ENCODE data around the gene GNAZ.

The GNAZ gene

DNA sequence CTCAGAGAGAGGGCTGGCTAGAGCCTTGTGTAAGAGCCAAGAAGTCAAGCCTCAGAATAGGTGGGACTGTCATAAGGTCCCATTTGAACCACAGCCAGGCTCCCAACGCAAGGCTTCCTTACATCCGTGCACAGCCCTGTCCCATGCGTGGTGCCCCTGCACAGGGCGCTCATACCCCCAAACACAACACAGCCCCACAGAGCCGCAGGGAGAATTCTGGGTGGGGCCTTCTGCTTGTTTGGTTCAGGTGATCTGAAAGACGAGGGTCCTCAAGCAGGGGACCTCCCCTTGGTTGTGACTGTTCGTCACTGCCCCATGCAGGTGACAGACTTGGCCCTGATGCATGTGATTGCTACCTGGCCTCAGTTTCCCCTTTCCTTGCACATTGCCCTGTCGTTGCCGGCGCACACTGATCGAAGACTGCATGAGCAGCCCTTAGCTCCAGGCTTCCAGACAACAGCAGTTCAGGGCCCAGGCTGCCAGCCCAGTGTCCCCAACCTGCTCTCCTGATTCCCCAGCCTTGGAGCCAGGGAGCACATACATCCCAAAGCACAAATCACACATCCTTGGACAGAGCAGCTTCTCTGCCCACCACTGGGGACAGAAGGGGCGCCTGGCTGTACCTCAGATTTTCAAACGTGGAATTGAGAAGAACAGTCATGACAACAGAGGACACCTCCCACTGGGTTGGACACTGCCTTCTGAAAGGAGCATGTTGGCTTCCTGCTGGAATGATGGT lies 22.1 kb downstream of the GNAZ start:
- 91% methylated on average over 13 of the region's 13 CpGs for WGBS
- Histone ChIP-seq H3K4me3 (ENCODE audit: low read length) (no peak overlapping the region), H3K4me1 (ENCODE audit: insufficient read depth, low read length) (peaks cover 13% of the 10 kb centered on the region), H3K36me3 (ENCODE audit: insufficient read depth, low read length) (no peaks in the 10 kb centered on the region), H3K9ac (ENCODE audit: low read depth, low read length) (no peak overlapping the region), H3K27me3 (ENCODE audit: insufficient read depth, low read length) (no peaks in the 10 kb centered on the region), H3K27ac (ENCODE audit: low read depth, low read length) (no peak overlapping the region), H3K9me3 (ENCODE audit: insufficient read depth, low read depth, low read length) (no peaks in the 10 kb centered on the region)

DNA sequence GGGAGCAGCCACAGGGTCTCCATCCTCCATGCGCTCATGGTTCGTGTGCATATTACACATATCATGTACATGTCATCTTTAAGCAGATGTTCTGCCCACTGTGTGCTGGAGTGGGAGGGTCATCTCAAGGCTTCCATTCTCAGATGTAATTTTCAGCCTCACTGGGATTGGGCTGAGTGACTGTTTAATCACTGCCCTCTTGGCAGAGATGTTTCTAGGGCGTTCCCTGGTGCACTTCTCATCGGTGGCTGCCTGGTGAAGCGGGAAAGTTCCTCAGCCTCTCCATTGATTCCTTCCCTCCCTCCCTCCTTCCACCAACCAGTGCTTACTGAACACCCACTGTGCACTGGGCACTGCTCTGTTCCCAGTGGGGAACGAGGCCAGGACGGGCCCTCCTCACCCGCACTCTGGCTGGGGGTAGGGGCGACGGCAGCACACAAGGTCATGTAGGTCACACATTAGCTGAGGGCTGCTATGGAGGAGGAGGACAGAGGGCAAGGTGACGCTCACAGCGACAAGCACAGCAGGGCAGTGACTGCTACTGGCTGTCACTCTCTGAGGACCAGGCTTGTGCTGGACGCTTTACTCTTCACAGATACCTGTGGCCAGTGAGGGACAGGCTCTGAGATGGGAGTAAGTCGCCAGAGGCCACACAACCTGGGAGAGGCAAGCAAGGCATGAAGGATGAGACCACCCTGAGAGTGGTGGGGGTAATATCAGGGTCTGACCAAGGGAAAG lies 22.9 kb downstream of the GNAZ start:
- Histone ChIP-seq H3K9ac (ENCODE audit: low read depth, low read length) (no peak overlapping the region), H3K9me3 (ENCODE audit: insufficient read depth, low read depth, low read length) (no peaks in the 10 kb centered on the region), H3K4me3 (ENCODE audit: low read length) (no peak overlapping the region), H3K4me1 (ENCODE audit: insufficient read depth, low read length) (peaks cover 7% of the 10 kb centered on the region), H3K36me3 (ENCODE audit: insufficient read depth, low read length) (no peaks in the 10 kb centered on the region), H3K27me3 (ENCODE audit: insufficient read depth, low read length) (no peaks in the 10 kb centered on the region), H3K27ac (ENCODE audit: low read depth, low read length) (no peak overlapping the region)
- 91% methylated on average over 14 of the region's 14 CpGs for WGBS

DNA sequence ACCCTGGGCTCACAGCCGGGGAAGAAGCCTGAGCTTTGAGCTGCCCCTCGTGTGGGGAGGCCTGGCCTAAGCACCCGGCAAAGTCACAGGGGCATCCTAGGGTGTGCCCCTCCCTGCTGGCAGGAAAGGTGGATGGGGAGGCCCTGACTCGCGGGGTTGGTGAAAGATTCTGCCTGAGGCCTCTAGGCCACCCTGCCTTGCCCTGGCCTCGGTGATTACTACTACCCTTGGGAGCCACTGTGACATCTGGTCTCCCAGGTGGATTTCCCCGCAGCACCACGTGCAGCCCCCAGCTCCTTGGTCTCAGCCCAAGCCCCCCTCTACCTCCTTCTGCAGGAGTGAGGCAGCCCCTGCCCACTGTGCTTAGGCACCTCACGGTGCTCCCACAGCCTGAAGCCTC lies 23.9 kb downstream of the GNAZ start:
- no peak overlapping the region for H3K4me3 ChIP-seq (ENCODE audit: low read length)
- WGBS = 93% methylated on average over 9 of the region's 9 CpGs
- no peaks in the 10 kb centered on the region for H3K9me3 ChIP-seq (ENCODE audit: insufficient read depth, low read depth, low read length)
- H3K27ac ChIP-seq (ENCODE audit: low read depth, low read length) = no peak overlapping the region
- no peaks in the 10 kb centered on the region for H3K27me3 ChIP-seq (ENCODE audit: insufficient read depth, low read length)
- H3K9ac ChIP-seq (ENCODE audit: low read depth, low read length) = no peak overlapping the region
- no peaks in the 10 kb centered on the region for H3K36me3 ChIP-seq (ENCODE audit: insufficient read depth, low read length)
- H3K4me1 ChIP-seq (ENCODE audit: insufficient read depth, low read length) = no peaks in the 10 kb centered on the region

DNA sequence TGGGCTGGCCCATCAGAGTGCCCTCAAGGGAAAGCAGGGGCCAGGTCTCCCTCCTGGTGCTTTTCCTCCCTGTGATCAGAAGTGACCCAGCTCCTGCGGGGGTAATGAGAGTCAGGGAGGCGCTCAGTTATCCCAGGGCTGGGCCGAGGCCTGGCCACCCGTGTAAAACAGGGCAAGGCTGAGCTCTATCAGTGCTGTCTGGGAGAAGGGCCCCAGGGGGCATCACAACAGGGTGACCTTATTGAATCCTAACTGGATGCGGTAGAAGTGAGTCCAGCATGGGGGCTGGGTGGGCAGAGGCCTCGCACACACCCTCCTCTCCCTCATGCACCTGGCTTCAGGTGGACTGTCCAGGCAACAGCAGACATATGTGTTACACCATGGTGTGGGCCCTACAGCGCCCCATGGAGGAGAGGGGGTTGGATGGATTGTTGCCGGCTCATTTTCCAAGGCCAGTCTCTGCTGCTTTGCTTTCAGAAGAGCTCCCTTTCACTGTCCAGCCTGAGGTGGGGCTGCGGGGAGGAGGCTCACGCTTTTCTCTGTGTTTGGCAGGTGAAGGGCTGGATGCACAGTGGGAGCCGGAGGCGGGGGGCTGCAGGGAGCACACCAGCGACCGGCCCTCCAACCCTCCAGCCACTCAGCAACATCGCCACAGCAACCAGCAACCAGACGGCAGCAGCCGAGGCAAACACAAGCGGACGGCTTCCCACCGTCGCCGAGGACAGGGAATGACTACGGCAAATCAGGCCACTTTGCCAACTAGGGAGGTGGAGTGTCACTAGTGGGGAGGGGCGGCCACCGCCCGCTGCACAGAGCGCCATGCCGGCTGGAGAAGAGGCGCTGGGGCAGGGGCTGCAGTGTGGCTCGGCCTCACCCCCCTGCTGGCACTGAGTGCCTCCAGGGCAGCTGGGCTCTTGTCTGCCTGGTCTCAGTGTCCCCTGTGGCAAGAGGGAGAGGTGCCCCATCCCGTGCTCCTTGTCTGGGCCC lies 24.7 kb downstream of the GNAZ start:
- Histone ChIP-seq H3K4me3 (ENCODE audit: low read length) (no peak overlapping the region), H3K27ac (ENCODE audit: low read depth, low read length) (no peak overlapping the region), H3K27me3 (ENCODE audit: insufficient read depth, low read length) (no peaks in the 10 kb centered on the region), H3K36me3 (ENCODE audit: insufficient read depth, low read length) (no peaks in the 10 kb centered on the region), H3K9me3 (ENCODE audit: insufficient read depth, low read depth, low read length) (no peaks in the 10 kb centered on the region), H3K4me1 (ENCODE audit: insufficient read depth, low read length) (no peaks in the 10 kb centered on the region), H3K9ac (ENCODE audit: low read depth, low read length) (no peak overlapping the region)
- 90% methylated on average over 31 of the region's 31 CpGs for WGBS

- no peaks in the 10 kb centered on the region for H3K9me3 ChIP-seq (ENCODE audit: insufficient read depth, low read depth, low read length)
- WGBS = 95% methylated on average over 45 of the region's 45 CpGs
- no peak overlapping the region for H3K9ac ChIP-seq (ENCODE audit: low read depth, low read length)
- no peak overlapping the region for H3K4me3 ChIP-seq (ENCODE audit: low read length)
- H3K27me3 ChIP-seq (ENCODE audit: insufficient read depth, low read length) = no peaks in the 10 kb centered on the region
- H3K36me3 ChIP-seq (ENCODE audit: insufficient read depth, low read length) = no peaks in the 10 kb centered on the region
- no peak overlapping the region for H3K27ac ChIP-seq (ENCODE audit: low read depth, low read length)
- no peaks in the 10 kb centered on the region for H3K4me1 ChIP-seq (ENCODE audit: insufficient read depth, low read length)
These were observed 25.5 kb downstream of the GNAZ start for GRCh38 chr22:23095733-23096342.

GRCh38 chr22:23097412-23098229 lies 27.3 kb downstream of the GNAZ start:
- WGBS = 92% methylated on average over 16 of the region's 16 CpGs
- no peaks in the 10 kb centered on the region for H3K36me3 ChIP-seq (ENCODE audit: insufficient read depth, low read length)

GRCh38 chr22:23098230-23098705 lies 27.9 kb downstream of the GNAZ start:
- H3K9me3 ChIP-seq (ENCODE audit: insufficient read depth, low read depth, low read length) = no peaks in the 10 kb centered on the region
- H3K27me3 ChIP-seq (ENCODE audit: insufficient read depth, low read length) = no peaks in the 10 kb centered on the region
- WGBS = 91% methylated on average over 5 of the region's 5 CpGs
- no peaks in the 10 kb centered on the region for H3K4me1 ChIP-seq (ENCODE audit: insufficient read depth, low read length)
- no peak overlapping the region for H3K27ac ChIP-seq (ENCODE audit: low read depth, low read length)
- H3K9ac ChIP-seq (ENCODE audit: low read depth, low read length) = no peak overlapping the region
- H3K36me3 ChIP-seq (ENCODE audit: insufficient read depth, low read length) = no peaks in the 10 kb centered on the region
- no peak overlapping the region for H3K4me3 ChIP-seq (ENCODE audit: low read length)

More at GRCh38 chr22:23097412-23098229, 27.3 kb downstream of the GNAZ start:
- Histone ChIP-seq H3K4me3 (ENCODE audit: low read length) (no peak overlapping the region), H3K27ac (ENCODE audit: low read depth, low read length) (no peak overlapping the region), H3K9ac (ENCODE audit: low read depth, low read length) (no peak overlapping the region), H3K27me3 (ENCODE audit: insufficient read depth, low read length) (no peaks in the 10 kb centered on the region), H3K9me3 (ENCODE audit: insufficient read depth, low read depth, low read length) (no peaks in the 10 kb centered on the region), H3K4me1 (ENCODE audit: insufficient read depth, low read length) (no peaks in the 10 kb centered on the region)

DNA sequence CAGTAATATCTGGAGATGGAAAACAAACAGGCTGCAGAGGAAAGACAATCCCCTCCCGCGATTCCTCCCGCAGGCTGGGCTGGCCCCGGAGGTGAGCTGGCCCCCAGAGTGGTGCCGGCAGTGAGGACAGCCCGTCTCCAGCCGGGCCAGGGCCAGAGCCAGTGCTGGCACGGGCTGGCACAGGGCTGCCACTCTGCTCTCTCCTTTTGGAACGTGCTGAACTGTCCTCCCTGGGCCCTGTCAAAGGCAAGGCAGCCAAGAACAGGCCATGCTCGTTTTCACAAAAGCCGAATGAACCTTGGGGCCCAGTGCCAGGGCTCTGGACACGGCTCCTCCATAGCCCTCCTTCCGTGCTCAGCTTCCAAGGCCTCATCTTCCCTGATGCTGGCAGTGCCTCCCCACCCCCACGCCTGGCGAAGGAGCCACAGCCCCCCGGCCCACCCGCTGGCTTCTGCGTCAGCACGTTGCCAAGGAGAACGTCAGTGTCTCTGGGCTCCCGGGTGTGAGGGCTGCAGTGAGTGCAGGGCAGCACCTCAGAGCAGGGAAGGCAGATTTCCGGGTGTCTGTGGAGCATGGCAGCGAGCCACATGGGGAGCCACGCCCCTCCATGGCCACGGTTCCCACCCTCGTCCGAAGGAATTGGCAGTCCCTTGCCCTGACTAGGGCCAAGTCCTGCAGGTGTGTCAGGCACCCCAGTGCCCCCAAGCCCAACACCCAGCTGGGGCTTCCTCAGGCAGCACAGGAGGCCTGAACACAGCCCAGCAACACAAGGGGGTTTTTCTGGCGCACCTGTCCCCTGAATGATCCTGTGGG lies 28.6 kb downstream of the GNAZ start:
- no peaks in the 10 kb centered on the region for H3K9me3 ChIP-seq (ENCODE audit: insufficient read depth, low read depth, low read length)
- no peak overlapping the region for H3K27ac ChIP-seq (ENCODE audit: low read depth, low read length)
- no peak overlapping the region for H3K9ac ChIP-seq (ENCODE audit: low read depth, low read length)
- 93% methylated on average over 28 of the region's 28 CpGs for WGBS
- no peaks in the 10 kb centered on the region for H3K27me3 ChIP-seq (ENCODE audit: insufficient read depth, low read length)
- H3K4me1 ChIP-seq (ENCODE audit: insufficient read depth, low read length) = no peaks in the 10 kb centered on the region
- no peaks in the 10 kb centered on the region for H3K36me3 ChIP-seq (ENCODE audit: insufficient read depth, low read length)
- no peak overlapping the region for H3K4me3 ChIP-seq (ENCODE audit: low read length)

- Histone ChIP-seq H3K4me3 (ENCODE audit: low read length) (no peak overlapping the region), H3K9me3 (ENCODE audit: insufficient read depth, low read depth, low read length) (no peaks in the 10 kb centered on the region), H3K4me1 (ENCODE audit: insufficient read depth, low read length) (no peaks in the 10 kb centered on the region), H3K36me3 (ENCODE audit: insufficient read depth, low read length) (no peaks in the 10 kb centered on the region), H3K27me3 (ENCODE audit: insufficient read depth, low read length) (no peaks in the 10 kb centered on the region), H3K9ac (ENCODE audit: low read depth, low read length) (no peak overlapping the region), H3K27ac (ENCODE audit: low read depth, low read length) (no peak overlapping the region)
- WGBS = 95% methylated on average over 6 of the region's 6 CpGs
These were observed 29.1 kb downstream of the GNAZ start for GRCh38 chr22:23099531-23099804.
